Immature natural killer cell (primary cell): ENCODE data around the gene SLC25A14. TPM values are rescaled to one million over a fixed set of nuclear protein-coding genes. Genes with fewer than 3 reads are reported as not detected.
A peak's percentile ranks its signal among the peaks of the same experiment; 100 is the strongest.
"Not testable (repeated sequence)": the region's sequence is repeated elsewhere in the genome, so short reads cannot be mapped to it uniquely, and the experiment has no call there.

Experiments used
- DNase-seq, 3 donors: peaks; one replicate each; pipeline ENCODE4 v3.0.0; 2022; ENCODE audit warnings: mixed read lengths in 1 of 3
- H3K27ac Mint-ChIP-seq, 6 donors: one replicate each; pipeline ENCODE4 v1.8.0; 2020; ENCODE audit warnings: mixed read lengths in 6 of 6, mild to moderate bottlenecking in 5 of 6, inconsistent platforms in 4 of 6, moderate library complexity in 3 of 6
- H3K27me3 Mint-ChIP-seq, 3 donors: one replicate each; pipeline ENCODE4 v1.8.0; 2020 to 2021; ENCODE audit warnings: low read depth in 3 of 3, mild to moderate bottlenecking in 3 of 3, mixed read lengths in 3 of 3, moderate library complexity in 3 of 3, inconsistent platforms in 1 of 3
- H3K36me3 Mint-ChIP-seq, 3 donors: one replicate each; pipeline ENCODE4 v1.8.0; 2020; ENCODE audit warnings: mixed read lengths in 3 of 3, inconsistent platforms in 2 of 3, mild to moderate bottlenecking in 2 of 3
- H3K4me1 Mint-ChIP-seq, 2 donors: one replicate each; pipeline ENCODE4 v1.8.0; 2020; ENCODE audit warnings: inconsistent platforms in 2 of 2, mild to moderate bottlenecking in 2 of 2, mixed read lengths in 2 of 2, moderate library complexity in 1 of 2
- H3K4me3 Mint-ChIP-seq, 5 donors: one replicate each; pipeline ENCODE4 v1.8.0; 2020; ENCODE audit warnings: mild to moderate bottlenecking in 5 of 5, mixed read lengths in 5 of 5, inconsistent platforms in 3 of 5, moderate library complexity in 3 of 5
- H3K9me3 Mint-ChIP-seq, 6 donors: one replicate each; pipeline ENCODE4 v1.8.0; 2020; ENCODE audit warnings: mild to moderate bottlenecking in 6 of 6, mixed read lengths in 6 of 6, inconsistent platforms in 4 of 6, moderate library complexity in 3 of 6
- polyA plus RNA-seq, 3 donors: library from polyadenylated mRNA; unstranded; fragments of 300-500 nt; fragmentation: Illumina TruSeq; gene quantifications; one replicate each; pipeline ENCODE4 v1.2.3, GENCODE V29; 2021

SLC25A14 gene
- polyA plus RNA-seq, 3 donors from 2014 or later: 6.6 to 8.8 (median 8.6) TPM

- no peak for DNase-seq
- H3K27me3 Mint-ChIP-seq: peaks cover 1 to 10% (median 5%) of the 10 kb centered on the region in 3 donors
- no peaks in the 10 kb centered on the region for H3K36me3 Mint-ChIP-seq
- no peaks in the 10 kb centered on the region for H3K9me3 Mint-ChIP-seq
- no peak overlapping the region for H3K27ac Mint-ChIP-seq
- H3K4me3 Mint-ChIP-seq: no peak overlapping the region
- peaks cover 14 to 20% of the 10 kb centered on the region in 2 donors for H3K4me1 Mint-ChIP-seq
Measured at GRCh38 chrX:130336531-130336930, 3.2 kb upstream of the SLC25A14 start.

DNA sequence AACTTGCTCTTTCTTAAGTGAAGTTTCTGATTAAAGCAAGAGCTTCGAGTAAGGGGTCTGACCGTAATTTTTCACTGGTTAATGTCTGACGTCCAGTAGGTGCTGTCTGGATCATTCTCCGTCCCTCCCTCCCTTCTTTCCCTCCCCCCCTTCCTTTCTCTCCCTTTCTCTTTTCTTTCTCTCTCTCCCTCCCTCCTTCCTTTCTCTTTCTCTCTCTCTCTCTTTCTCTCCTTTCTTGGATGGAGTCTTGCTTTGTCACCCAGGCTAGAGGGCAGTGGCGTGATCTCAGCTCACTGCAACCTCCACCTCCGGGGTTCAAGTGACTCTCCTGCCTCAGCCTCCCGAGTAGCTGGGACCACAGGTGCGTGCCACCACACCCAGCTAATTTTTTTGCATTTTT is 850 bp upstream of the SLC25A14 start:
- not testable (repeated sequence) for H3K9me3 Mint-ChIP-seq, H3K36me3 Mint-ChIP-seq, DNase-seq
- Mint-ChIP-seq H3K27ac (peak overlapping the region in 1 of 6 donors; percentile 83), H3K27me3 (peaks cover 0 to 10% (median 3%) of the 10 kb centered on the region in 3 donors), H3K4me3 (peak overlapping the region in 4 of 5 donors; percentile 79 to 96 (median 92)), H3K4me1 (peaks cover 14 to 20% of the 10 kb centered on the region in 2 donors)

GRCh38 chrX:130340271-130340670 is 552 bp downstream of the SLC25A14 start:
- peak overlapping the region; percentile 83 to 90 (median 87) for H3K27ac Mint-ChIP-seq

DNA sequence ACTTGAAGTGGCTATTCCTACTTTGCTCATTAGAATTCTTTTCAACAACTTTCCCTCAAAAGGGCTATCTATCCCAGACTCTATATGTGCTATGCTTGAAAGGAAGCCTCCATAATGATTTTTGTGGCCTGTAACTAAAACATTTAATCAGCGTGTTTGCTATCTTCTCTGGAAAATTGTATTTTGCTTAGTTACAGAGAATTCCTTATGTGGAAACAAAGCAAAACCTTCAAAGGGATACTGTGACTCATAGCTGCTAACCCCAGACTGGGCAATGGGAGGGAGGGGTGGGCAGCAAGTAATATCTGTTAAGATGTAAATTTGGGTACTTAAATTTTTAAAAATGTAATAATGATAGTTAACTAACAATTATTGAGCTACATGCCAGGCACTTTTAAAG is 3.7 kb downstream of the SLC25A14 start:
- Mint-ChIP-seq H3K4me1 (peaks cover 14 to 20% of the 10 kb centered on the region in 2 donors), H3K9me3 (no peaks in the 10 kb centered on the region), H3K4me3 (no peak overlapping the region), H3K27ac (no peak overlapping the region), H3K27me3 (peaks cover 0 to 8% (median 3%) of the 10 kb centered on the region in 3 donors), H3K36me3 (no peaks in the 10 kb centered on the region)
- DNase-seq: no peak

More at GRCh38 chrX:130340271-130340670, 552 bp downstream of the SLC25A14 start:
- Mint-ChIP-seq H3K4me3 (peak overlapping the region; percentile 79 to 96 (median 90)), H3K4me1 (peaks cover 14 to 20% of the 10 kb centered on the region in 2 donors), H3K27me3 (peaks cover 0 to 8% (median 3%) of the 10 kb centered on the region in 3 donors), H3K9me3 (no peaks in the 10 kb centered on the region), H3K36me3 (no peaks in the 10 kb centered on the region)
- no peak for DNase-seq

GRCh38 chrX:130347321-130347720 is 7.6 kb downstream of the SLC25A14 start:
- Mint-ChIP-seq H3K27me3 (no peaks in the 10 kb centered on the region), H3K27ac (no peak overlapping the region), H3K9me3 (no peaks in the 10 kb centered on the region), H3K36me3 (peaks cover 0 to 4% (median 0%) of the 10 kb centered on the region in 3 donors), H3K4me3 (no peak overlapping the region), H3K4me1 (peaks cover 0 to 2% of the 10 kb centered on the region in 2 donors)
- DNase-seq: no peak

DNA sequence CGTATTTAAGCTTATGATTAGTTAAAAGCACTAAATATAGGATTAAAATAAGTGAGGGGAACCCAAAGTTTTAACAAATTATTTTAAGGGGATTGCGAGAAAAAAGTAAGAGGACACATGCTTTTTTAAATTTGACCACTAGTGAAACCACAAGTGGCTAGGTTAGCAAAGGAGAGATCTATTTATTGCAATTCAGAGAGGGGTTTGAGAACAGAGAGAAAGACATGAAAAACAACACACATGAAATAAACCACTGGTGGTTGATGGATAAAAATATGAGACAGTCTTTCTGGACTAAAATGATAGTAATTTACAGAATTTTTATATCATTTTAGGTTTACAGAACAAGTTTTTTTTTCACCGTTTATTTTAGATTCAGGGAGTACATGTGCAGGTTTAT is 11.8 kb downstream of the SLC25A14 start:
- H3K4me1 Mint-ChIP-seq: peaks cover 0 to 2% of the 10 kb centered on the region in 2 donors
- H3K27ac Mint-ChIP-seq: no peak overlapping the region
- no peak overlapping the region for H3K4me3 Mint-ChIP-seq
- DNase-seq: no peak
- no peaks in the 10 kb centered on the region for H3K9me3 Mint-ChIP-seq
- H3K27me3 Mint-ChIP-seq: no peaks in the 10 kb centered on the region
- peaks cover 0 to 9% (median 7%) of the 10 kb centered on the region in 3 donors for H3K36me3 Mint-ChIP-seq

- not testable (repeated sequence) for H3K9me3 Mint-ChIP-seq, H3K27ac Mint-ChIP-seq, DNase-seq, H3K27me3 Mint-ChIP-seq, H3K4me3 Mint-ChIP-seq, H3K4me1 Mint-ChIP-seq, H3K36me3 Mint-ChIP-seq
Measured at GRCh38 chrX:130352050-130352449, 12.3 kb downstream of the SLC25A14 start.

- peaks cover 0 to 3% (median 0%) of the 10 kb centered on the region in 6 donors for H3K9me3 Mint-ChIP-seq
- no peak overlapping the region for H3K4me3 Mint-ChIP-seq
- no peak overlapping the region for H3K27ac Mint-ChIP-seq
- H3K27me3 Mint-ChIP-seq: peaks cover 0 to 2% (median 0%) of the 10 kb centered on the region in 3 donors
- H3K4me1 Mint-ChIP-seq: no peaks in the 10 kb centered on the region
- DNase-seq: no peak
- H3K36me3 Mint-ChIP-seq: peaks cover 0 to 9% (median 6%) of the 10 kb centered on the region in 3 donors
Measured at GRCh38 chrX:130376077-130376476, 36.4 kb downstream of the SLC25A14 start.

GRCh38 chrX:130378024-130378669 is 38.4 kb downstream of the SLC25A14 start:
- Mint-ChIP-seq H3K4me1 (no peaks in the 10 kb centered on the region), H3K9me3 (peaks cover 0 to 3% (median 0%) of the 10 kb centered on the region in 6 donors), H3K36me3 (no peaks in the 10 kb centered on the region), H3K27me3 (peaks cover 0 to 2% (median 0%) of the 10 kb centered on the region in 3 donors), H3K4me3 (no peak overlapping the region), H3K27ac (no peak overlapping the region)
- no peak for DNase-seq

DNA sequence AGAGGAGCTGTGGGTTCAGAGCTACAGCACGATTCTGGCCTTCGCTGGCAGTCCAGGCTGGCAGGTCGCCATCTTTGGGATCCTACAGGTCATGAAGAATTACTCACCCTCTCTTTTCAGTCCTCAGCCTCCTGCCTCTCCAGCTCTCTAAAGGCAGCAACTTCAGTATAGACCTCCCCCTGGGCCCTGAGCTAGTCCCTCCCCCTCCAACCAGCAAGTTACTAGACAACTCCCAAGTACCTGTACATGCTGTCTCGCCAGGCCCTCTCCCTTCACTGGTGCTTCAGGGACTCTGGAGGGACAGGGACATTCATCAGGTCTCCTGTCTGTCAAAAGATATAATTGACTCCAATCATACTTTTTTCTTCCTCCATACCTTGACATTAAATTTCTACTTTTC is 45.8 kb downstream of the SLC25A14 start, which contains the start of gene GPR119:
GPR119 (minus strand) TSS at position 155 of the 400 bp plus-strand sequence. CDS start 227 bp downstream, outside the sequence.
- H3K36me3 Mint-ChIP-seq: no peaks in the 10 kb centered on the region
- H3K27me3 Mint-ChIP-seq: peaks cover 1 to 14% (median 5%) of the 10 kb centered on the region in 3 donors
- no peak within 1 kb of the TSS for H3K4me3 Mint-ChIP-seq
- no peak for DNase-seq
- no peak within 1 kb of the TSS for H3K27ac Mint-ChIP-seq
- no peaks in the 10 kb centered on the region for H3K9me3 Mint-ChIP-seq
- H3K4me1 Mint-ChIP-seq: no peaks in the 10 kb centered on the region

GRCh38 chrX:130386408-130386808 is 46.7 kb downstream of the SLC25A14 start:
- no peak overlapping the region for H3K27ac Mint-ChIP-seq
- H3K36me3 Mint-ChIP-seq: no peaks in the 10 kb centered on the region
- H3K4me1 Mint-ChIP-seq: no peaks in the 10 kb centered on the region
- H3K4me3 Mint-ChIP-seq: no peak overlapping the region
- H3K27me3 Mint-ChIP-seq: peaks cover 1 to 14% (median 5%) of the 10 kb centered on the region in 3 donors
- H3K9me3 Mint-ChIP-seq: no peaks in the 10 kb centered on the region
- no peak for DNase-seq

DNA sequence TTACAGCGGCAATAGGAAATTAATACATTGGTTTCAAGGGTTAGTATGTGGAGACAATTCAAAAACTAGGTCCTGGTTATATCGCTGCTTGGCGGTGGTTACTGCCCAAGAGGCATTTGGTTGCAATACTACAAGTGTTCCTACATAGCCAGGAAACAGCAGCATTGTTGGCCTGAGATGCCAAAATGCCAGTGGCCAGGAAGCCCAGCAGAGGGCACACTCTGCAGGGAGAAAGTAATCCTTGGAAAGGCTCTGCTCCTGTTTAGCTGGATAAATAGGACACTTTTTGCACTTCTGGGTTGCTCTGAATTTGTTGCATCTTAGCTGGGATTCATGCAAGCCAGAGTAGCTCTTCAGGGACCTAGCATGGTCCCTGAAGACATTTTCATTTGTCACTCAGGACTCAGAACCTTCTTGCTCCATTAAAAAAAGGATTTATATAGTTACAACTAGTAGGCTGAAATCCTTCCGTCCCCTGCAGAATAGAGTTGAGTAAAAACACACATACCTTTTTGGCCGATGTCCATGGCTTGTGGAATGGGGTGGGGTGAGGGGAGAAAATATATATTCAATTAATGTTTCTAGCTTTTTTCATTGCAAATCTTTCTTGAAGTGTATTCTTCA is 53.8 kb downstream of the SLC25A14 start:
- Mint-ChIP-seq H3K36me3 (no peaks in the 10 kb centered on the region), H3K4me3 (no peak overlapping the region), H3K27ac (no peak overlapping the region), H3K4me1 (no peaks in the 10 kb centered on the region), H3K9me3 (no peaks in the 10 kb centered on the region), H3K27me3 (peaks cover 3 to 25% (median 7%) of the 10 kb centered on the region in 3 donors)
- no peak for DNase-seq

GRCh38 chrX:130395341-130395740 is 55.6 kb downstream of the SLC25A14 start:
- Mint-ChIP-seq H3K4me3 (no peak overlapping the region), H3K4me1 (no peaks in the 10 kb centered on the region), H3K27me3 (peaks cover 3 to 21% (median 7%) of the 10 kb centered on the region in 3 donors), H3K36me3 (no peaks in the 10 kb centered on the region), H3K27ac (no peak overlapping the region), H3K9me3 (no peaks in the 10 kb centered on the region)
- DNase-seq: no peak
